Measurements from ENCODE around the gene KAZN.

Gene KAZN

DNA sequence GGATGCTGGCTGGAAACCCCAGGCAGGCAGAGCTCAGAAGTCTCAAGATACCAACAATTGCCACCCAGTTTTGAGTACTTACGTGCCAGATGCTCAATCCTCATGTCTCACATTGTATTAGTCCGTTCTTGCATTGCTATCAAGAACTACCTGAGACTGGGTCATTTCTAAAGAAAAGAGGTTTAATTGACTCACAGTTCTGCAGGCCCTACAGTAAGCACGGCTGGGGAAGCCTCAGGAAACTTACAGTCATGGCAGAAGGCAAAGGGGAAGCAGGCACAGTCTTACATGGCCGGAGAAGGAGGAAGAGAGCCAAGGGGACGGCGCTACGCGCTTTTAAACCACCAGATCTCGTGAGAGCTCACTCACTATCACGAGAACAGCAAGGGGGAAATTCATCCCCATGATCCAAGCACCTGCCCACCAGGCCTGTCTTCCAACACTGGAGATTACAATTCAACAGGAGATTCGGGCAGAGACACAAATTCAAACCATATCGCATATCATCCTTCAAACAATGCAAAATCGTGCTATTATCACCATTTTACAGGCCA lies 58.0 kb downstream of the KAZN start:
- Histone ChIP-seq H3K9me3 (ENCODE audit: control insufficient read depth, low read length) (no peaks in the 10 kb centered on the region), H4K91ac (ENCODE audit: low read length) (no peak overlapping the region), H3K4me2 (ENCODE audit: low read length, poor library complexity, severe bottlenecking) (no peak overlapping the region), H3K4me3 (ENCODE audit: insufficient read depth in 1 of 2, low read depth in 1 of 2, low read length in 2 of 2) (no peak overlapping the region), H3K14ac (ENCODE audit: low read length in 2 of 2) (no peak overlapping the region), H2BK12ac (ENCODE audit: low read length in 2 of 2) (no peak overlapping the region), H3K9ac (ENCODE audit: low read length) (no peak overlapping the region), H3K27me3 (ENCODE audit: control insufficient read depth in 1 of 2, insufficient read depth in 1 of 2, low read length in 2 of 2) (peaks cover 0 to 23% of the 10 kb centered on the region in 2 experiments), H3K23ac (ENCODE audit: low read length in 2 of 2) (no peak overlapping the region), H2BK15ac (ENCODE audit: low read depth, poor library complexity, severe bottlenecking) (no peak overlapping the region), H3K79me1 (replicated peaks; ENCODE audit: low read length, poor library complexity, severe bottlenecking) (no peaks in the 10 kb centered on the region), H3K27ac (ENCODE audit: low read length, poor library complexity, severe bottlenecking) (no peak overlapping the region), H2AFZ (ENCODE audit: low read depth, low read length) (no peak overlapping the region), H2AK5ac (ENCODE audit: low read length, severe bottlenecking) (no peak overlapping the region), H4K8ac (ENCODE audit: low read length) (no peak overlapping the region), H3K4me1 (ENCODE audit: control insufficient read depth, insufficient read depth, low read depth, low read length) (no peaks in the 10 kb centered on the region), H2BK5ac (ENCODE audit: low read depth, low read length, poor library complexity, severe bottlenecking) (no peak overlapping the region), H2BK120ac (ENCODE audit: low read depth, low read length) (no peak overlapping the region), H3K18ac (ENCODE audit: low read depth in 1 of 2, low read length in 2 of 2) (no peak overlapping the region), H3K36me3 (ENCODE audit: control insufficient read depth in 1 of 2, insufficient read depth in 2 of 2, low read depth in 1 of 2, low read length in 2 of 2) (no peaks in the 10 kb centered on the region), H3K4ac (ENCODE audit: low read depth in 1 of 2, low read length in 2 of 2) (no peak overlapping the region)
- 79% methylated on average over 12 of the region's 13 CpGs for WGBS
- DNase-seq = no peak

DNA sequence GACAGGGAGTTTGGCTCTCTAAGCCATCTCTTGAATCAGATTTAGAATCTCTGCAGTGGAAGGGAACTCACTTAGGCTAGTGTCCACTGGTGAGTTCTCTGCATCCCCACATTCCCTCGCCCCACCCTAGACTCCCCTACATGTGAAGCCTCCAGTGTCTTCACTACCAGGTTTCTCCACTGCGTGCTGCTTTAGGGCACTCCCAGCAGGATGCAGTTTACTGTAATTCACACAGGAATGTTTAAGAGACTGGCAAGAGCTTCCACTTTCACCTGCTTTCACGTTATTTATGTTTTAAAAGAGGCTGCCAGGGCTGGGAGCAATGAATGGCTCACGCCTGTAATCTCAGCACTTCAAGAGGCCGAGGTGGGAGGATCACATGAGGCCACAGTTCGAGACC lies 60.2 kb downstream of the KAZN start:
- Histone ChIP-seq H4K91ac (ENCODE audit: low read length) (no peak overlapping the region), H3K4ac (ENCODE audit: low read depth in 1 of 2, low read length in 2 of 2) (no peak overlapping the region), H3K14ac (ENCODE audit: low read length in 2 of 2) (no peak overlapping the region), H2AK5ac (ENCODE audit: low read length, severe bottlenecking) (no peak overlapping the region), H3K27me3 (ENCODE audit: control insufficient read depth in 1 of 2, insufficient read depth in 1 of 2, low read length in 2 of 2) (peaks cover 0 to 23% of the 10 kb centered on the region in 2 experiments), H2BK12ac (ENCODE audit: low read length in 2 of 2) (no peak overlapping the region), H2BK120ac (ENCODE audit: low read depth, low read length) (no peak overlapping the region), H2BK5ac (ENCODE audit: low read depth, low read length, poor library complexity, severe bottlenecking) (no peak overlapping the region), H2BK15ac (ENCODE audit: low read depth, poor library complexity, severe bottlenecking) (no peak overlapping the region), H3K4me1 (ENCODE audit: control insufficient read depth, insufficient read depth, low read depth, low read length) (no peaks in the 10 kb centered on the region), H3K9ac (ENCODE audit: low read length) (no peak overlapping the region), H3K36me3 (ENCODE audit: control insufficient read depth in 1 of 2, insufficient read depth in 2 of 2, low read depth in 1 of 2, low read length in 2 of 2) (no peaks in the 10 kb centered on the region), H3K4me2 (ENCODE audit: low read length, poor library complexity, severe bottlenecking) (no peak overlapping the region), H2AFZ (ENCODE audit: low read depth, low read length) (no peak overlapping the region), H3K27ac (ENCODE audit: low read length, poor library complexity, severe bottlenecking) (no peak overlapping the region), H3K4me3 (ENCODE audit: insufficient read depth in 1 of 2, low read depth in 1 of 2, low read length in 2 of 2) (no peak overlapping the region), H3K79me1 (replicated peaks; ENCODE audit: low read length, poor library complexity, severe bottlenecking) (no peaks in the 10 kb centered on the region), H3K9me3 (ENCODE audit: control insufficient read depth, low read length) (no peaks in the 10 kb centered on the region), H3K23ac (ENCODE audit: low read length in 2 of 2) (no peak overlapping the region), H3K18ac (ENCODE audit: low read depth in 1 of 2, low read length in 2 of 2) (no peak overlapping the region), H4K8ac (ENCODE audit: low read length) (no peak overlapping the region)
- WGBS = 68% methylated on average over 6 of the region's 6 CpGs
- DNase-seq = no peak

DNA sequence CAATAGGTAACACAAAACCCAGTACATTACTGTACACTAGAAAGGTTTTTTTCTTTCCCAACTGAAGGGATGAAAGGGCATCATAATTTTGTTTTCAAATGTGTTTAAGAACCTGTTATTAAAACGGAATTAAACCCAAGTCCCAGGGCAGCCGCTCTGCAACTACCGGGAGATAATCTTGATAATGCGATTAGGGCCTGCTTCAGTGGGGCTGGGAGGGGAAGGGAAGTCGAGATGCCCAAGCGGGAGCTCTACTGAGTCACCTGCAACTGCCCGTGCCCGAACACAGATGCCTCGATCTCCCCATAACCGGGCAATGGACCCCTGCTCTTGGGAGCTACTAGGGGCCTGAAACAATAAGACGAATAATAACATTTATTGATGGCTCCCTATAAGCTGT lies 61.4 kb downstream of the KAZN start:
- WGBS = 80% methylated on average over 11 of the region's 11 CpGs
- Histone ChIP-seq H3K27me3 (ENCODE audit: control insufficient read depth in 1 of 2, insufficient read depth in 1 of 2, low read length in 2 of 2) (peaks cover 0 to 16% of the 10 kb centered on the region in 2 experiments), H4K91ac (ENCODE audit: low read length) (no peak overlapping the region), H3K79me1 (replicated peaks; ENCODE audit: low read length, poor library complexity, severe bottlenecking) (no peaks in the 10 kb centered on the region), H2BK12ac (ENCODE audit: low read length in 2 of 2) (no peak overlapping the region), H3K18ac (ENCODE audit: low read depth in 1 of 2, low read length in 2 of 2) (no peak overlapping the region), H3K4me3 (ENCODE audit: insufficient read depth in 1 of 2, low read depth in 1 of 2, low read length in 2 of 2) (no peak overlapping the region), H3K23ac (ENCODE audit: low read length in 2 of 2) (no peak overlapping the region), H2AK5ac (ENCODE audit: low read length, severe bottlenecking) (no peak overlapping the region), H2BK5ac (ENCODE audit: low read depth, low read length, poor library complexity, severe bottlenecking) (no peak overlapping the region), H2AFZ (ENCODE audit: low read depth, low read length) (no peak overlapping the region), H3K9me3 (ENCODE audit: control insufficient read depth, low read length) (no peaks in the 10 kb centered on the region), H3K14ac (ENCODE audit: low read length in 2 of 2) (no peak overlapping the region), H2BK15ac (ENCODE audit: low read depth, poor library complexity, severe bottlenecking) (no peak overlapping the region), H3K4ac (ENCODE audit: low read depth in 1 of 2, low read length in 2 of 2) (no peak overlapping the region), H2BK120ac (ENCODE audit: low read depth, low read length) (no peak overlapping the region), H3K27ac (ENCODE audit: low read length, poor library complexity, severe bottlenecking) (no peak overlapping the region), H3K9ac (ENCODE audit: low read length) (no peak overlapping the region), H3K4me2 (ENCODE audit: low read length, poor library complexity, severe bottlenecking) (no peak overlapping the region), H3K4me1 (ENCODE audit: control insufficient read depth, insufficient read depth, low read depth, low read length) (no peaks in the 10 kb centered on the region), H3K36me3 (ENCODE audit: control insufficient read depth in 1 of 2, insufficient read depth in 2 of 2, low read depth in 1 of 2, low read length in 2 of 2) (no peaks in the 10 kb centered on the region), H4K8ac (ENCODE audit: low read length) (no peak overlapping the region)
- no peak for DNase-seq

DNA sequence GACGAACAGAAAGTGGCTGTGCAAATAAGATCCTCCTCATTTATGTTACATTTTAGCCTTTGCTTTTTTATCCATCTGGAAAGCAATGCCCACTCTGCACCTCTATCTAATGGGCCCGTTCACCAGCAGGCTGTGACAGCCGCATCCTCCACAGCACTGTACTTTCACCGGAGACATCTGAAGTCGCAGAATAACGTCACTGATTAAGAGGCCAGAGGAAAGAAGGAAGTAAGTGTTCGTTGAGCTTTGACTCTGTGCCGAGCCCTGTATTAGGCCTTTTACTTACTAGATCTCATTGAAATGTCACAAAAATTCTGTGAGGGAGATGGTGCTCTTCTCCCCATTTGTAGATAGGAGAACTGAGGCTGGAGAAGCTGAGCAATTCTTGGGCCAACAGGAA lies 62.3 kb downstream of the KAZN start:
- Histone ChIP-seq H3K9me3 (ENCODE audit: control insufficient read depth, low read length) (no peaks in the 10 kb centered on the region), H3K14ac (ENCODE audit: low read length in 2 of 2) (no peak overlapping the region), H4K8ac (ENCODE audit: low read length) (no peak overlapping the region), H2BK15ac (ENCODE audit: low read depth, poor library complexity, severe bottlenecking) (no peak overlapping the region), H2AK5ac (ENCODE audit: low read length, severe bottlenecking) (no peak overlapping the region), H3K4ac (ENCODE audit: low read depth in 1 of 2, low read length in 2 of 2) (no peak overlapping the region), H3K4me2 (ENCODE audit: low read length, poor library complexity, severe bottlenecking) (no peak overlapping the region), H3K4me3 (ENCODE audit: insufficient read depth in 1 of 2, low read depth in 1 of 2, low read length in 2 of 2) (peak overlapping the region in 1 of 2 experiments; percentile 40), H3K27me3 (ENCODE audit: control insufficient read depth in 1 of 2, insufficient read depth in 1 of 2, low read length in 2 of 2) (peaks cover 0 to 8% of the 10 kb centered on the region in 2 experiments), H3K4me1 (ENCODE audit: control insufficient read depth, insufficient read depth, low read depth, low read length) (no peaks in the 10 kb centered on the region), H3K9ac (ENCODE audit: low read length) (peak overlapping the region; percentile 33), H3K79me1 (replicated peaks; ENCODE audit: low read length, poor library complexity, severe bottlenecking) (no peaks in the 10 kb centered on the region), H2BK120ac (ENCODE audit: low read depth, low read length) (no peak overlapping the region), H2BK5ac (ENCODE audit: low read depth, low read length, poor library complexity, severe bottlenecking) (no peak overlapping the region), H2AFZ (ENCODE audit: low read depth, low read length) (no peak overlapping the region), H3K23ac (ENCODE audit: low read length in 2 of 2) (no peak overlapping the region), H3K36me3 (ENCODE audit: control insufficient read depth in 1 of 2, insufficient read depth in 2 of 2, low read depth in 1 of 2, low read length in 2 of 2) (no peaks in the 10 kb centered on the region), H3K27ac (ENCODE audit: low read length, poor library complexity, severe bottlenecking) (no peak overlapping the region), H4K91ac (ENCODE audit: low read length) (no peak overlapping the region), H3K18ac (ENCODE audit: low read depth in 1 of 2, low read length in 2 of 2) (no peak overlapping the region), H2BK12ac (ENCODE audit: low read length in 2 of 2) (no peak overlapping the region)
- WGBS = 87% methylated on average over 7 of the region's 8 CpGs
- no peak for DNase-seq
